NCI-H1417 treated with DMSO at 0.1 percent for 48 hours (cell line): ENCODE data around the gene ZFP36L1.
"Not testable (repeated sequence)": the region's sequence is repeated elsewhere in the genome, so short reads cannot be mapped to it uniquely, and the experiment has no call there.

Source experiments
- DNase-seq: peaks from one replicate; lab custom pipeline; 2025; lab: John Stamatoyannopoulos, UW

The ZFP36L1 gene

DNA sequence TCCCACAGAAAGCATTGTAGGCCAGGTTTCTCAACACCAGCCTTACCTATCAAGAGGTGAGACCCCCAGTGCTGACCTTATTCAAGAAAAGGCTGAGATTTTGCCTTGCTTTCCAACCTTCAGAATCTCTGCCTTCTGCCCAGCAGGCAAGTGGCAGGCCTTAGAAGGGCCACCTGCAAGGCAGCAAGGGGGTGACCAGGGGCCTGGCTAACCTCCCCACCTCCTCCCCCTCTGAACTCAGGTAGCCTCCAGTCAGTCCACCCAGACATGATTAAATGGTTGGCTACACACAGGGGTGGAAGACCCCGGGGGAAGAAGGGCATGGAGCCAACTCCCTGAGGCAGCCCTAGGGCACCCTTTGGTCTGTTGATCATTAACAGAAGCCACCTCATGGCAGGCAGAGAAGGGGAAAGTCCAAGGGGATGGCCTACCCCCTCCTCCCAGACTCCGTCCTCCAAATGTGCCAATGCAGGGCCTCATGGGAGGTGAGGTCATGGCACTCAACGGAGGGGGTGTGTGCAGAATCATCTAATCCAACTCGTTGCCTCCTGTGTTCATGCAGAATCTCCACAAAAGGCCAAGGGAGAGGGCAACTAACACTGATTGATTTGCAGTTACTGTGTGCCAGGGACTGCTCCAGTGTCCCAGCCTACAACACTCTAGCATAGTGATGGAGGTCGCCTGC lies 8.5 kb downstream of the ZFP36L1 start:
- no peak for DNase-seq

DNA sequence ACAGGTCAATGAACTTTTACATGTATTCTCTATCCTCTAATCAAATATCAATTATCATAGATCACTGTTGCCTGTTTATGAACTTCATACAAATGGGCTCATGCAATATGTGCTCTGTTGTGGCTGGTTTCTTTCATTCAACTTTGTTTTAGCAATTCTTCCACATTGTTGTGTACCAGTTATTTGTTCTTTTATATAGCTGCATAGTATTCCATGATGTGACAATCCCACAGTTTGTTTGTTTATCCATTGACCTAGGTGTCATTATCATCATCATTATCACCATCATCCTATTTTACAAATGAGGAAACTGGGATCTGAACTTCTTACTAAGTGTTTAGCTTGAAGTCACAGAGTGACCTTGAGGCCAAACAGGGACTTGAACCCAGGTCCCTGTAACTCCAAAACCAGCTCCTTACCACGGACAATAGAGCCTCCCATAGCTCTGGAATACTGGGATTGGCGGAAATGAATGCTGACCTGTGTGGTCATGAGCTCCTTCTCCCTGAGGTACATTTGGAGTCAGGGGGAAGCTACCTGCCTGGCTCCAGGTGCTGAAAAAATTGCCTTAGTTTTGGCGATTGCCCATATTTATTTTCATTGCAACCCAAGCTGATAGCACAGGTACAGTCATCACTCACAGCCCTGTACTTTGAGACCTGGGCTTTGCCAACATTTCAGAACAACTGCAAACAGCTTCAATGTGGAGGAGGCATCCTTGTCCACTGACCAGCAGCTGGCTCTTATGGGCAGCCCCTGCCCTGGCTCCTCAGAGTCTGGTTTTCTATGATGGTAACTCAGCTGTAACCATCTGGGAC lies 9.2 kb downstream of the ZFP36L1 start:
- no peak for DNase-seq

DNA sequence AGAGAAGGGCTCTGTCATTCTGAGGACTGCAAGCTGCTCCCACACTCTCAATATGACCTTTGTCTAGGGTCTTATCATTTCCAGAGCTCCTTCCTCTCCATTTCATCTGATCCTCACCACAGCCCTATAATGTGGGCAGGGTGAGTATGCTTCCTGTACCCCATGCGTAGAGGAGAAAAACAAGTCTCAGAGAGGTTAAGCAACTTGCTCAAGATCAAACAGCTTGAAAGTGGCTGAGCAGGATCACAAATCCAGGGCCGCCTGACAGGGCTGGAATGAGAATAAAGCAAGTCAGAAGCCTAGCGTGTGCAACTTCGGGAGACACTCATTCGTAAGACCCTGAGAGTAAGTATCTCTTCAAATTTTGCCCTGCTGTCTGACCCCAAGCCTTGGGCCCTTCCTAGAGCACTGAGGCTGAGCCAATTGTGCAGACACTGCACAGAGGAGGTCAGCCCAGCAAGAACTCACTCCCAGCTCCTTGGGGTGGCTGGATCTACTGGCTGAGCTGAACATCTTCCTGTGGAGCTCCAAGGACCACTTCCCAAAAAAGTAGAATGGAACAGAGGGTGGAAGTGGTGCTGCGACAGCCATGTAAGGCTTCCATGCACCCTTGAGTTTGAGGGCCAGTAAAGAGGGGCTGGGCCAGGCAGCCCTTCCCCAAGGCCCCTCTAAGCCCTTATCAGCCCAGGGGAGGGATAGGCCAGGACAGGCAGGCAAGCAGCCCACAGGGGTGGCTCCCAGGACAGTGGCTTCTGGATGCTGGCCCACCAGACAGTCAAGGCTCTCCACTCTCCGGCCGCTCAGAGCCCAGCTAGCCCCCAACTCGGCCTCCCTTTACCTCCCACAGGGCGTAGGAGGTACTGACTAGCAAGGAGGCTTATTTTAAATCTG lies 10.5 kb downstream of the ZFP36L1 start:
- DNase-seq, result no peak

DNA sequence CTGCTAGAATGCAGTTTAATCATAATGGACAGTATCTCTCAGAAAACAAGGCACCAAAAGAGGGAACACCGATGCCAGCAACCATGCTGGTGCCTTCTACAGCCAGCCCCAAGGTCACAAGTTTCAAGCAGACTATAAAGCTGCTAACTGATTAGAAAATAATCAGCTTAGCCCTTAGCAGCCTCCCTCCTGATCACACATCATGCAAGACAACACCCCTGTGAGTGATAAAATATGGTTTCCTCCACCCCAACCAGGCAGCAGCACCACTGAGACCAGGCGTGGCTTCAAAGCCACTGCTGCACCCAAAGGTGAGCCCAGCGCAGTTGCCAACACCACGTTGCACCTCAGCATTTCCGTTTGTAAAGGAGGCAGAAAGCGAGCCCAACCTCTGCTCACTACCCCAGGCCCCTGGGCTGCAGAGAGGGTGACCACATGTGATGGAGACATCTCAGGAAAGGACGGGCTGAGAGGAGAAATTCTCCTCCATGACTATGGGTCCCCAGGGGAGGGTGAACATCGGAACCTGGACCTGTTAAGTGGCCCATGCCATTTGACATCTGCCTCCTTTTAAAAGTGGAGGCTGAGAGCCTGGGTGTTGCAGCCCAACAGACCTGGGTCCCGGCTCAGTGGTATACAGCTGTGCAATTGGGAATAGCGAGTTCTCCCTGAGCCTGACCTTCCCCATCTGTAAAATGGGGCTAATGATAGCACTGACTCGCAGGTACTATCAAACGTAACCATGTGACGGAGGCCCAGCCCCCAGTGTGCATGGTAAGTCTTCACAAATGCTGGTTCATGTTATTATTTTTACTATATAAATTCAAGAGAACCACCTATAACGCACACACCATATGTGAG lies 11.5 kb downstream of the ZFP36L1 start:
- DNase-seq, result no peak

DNA sequence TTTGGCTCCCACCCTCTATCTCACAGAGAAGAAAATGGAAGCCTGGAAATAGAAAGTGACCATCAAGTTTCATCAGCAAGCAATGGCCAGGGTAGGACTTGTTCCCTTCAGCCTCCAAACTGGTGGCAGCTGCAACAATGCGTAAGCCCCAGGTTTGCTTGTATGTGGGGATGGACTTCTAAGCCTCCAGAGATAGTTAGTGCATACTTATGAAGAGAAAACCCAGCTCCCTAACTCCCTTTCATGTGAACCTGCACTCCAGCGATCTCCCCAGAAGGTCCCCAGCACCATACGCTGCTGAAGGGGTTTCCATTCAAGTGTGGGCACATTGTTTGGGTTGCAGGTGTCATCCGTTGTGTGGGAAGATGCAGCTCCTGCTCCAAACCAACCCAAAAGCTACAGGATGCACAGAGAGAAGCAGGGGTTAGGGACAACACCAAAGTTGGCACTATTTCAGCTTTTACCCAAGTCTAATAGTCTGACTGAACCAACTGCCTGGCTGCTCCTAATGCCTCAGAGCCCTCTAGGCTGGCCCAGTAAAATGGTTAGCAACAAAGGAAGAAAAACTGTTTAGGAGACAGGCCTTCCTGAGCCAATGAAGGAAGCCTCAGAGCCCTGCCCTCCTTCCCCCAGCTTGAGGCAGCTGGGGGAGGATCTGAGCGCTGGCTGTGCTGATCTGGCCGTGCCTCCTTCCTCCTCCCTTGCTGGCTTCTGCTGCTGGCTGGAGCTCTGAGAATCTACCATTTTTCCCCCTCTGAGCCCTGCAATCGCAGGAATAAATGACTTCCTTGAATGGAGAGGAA lies 12.3 kb downstream of the ZFP36L1 start:
- DNase-seq, result no peak

DNA sequence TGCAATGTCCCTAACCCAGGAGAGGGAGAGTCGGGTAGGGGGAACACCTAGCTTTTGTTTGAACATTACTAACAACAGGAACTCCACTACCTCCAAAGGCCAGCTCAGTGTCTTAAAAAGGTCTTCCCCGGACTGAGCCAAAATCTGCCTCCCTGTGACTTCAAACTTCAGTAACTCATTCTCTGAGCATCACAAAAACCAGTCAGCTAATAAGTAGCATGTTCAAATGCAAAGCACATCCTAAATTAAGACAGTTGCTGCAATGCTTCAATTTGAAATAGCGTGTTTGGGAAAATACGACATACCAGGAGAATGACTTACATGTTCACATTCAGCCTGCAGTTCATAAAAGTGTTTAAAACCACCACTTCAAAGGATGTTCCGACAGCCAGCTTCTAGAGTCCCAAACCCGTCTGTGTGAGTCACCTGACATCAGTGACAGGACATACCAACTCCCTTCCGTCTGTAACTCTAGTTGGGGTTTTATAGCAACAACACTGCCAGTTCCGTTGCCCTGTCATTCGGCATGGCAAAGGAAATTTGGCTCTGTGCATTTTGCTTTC lies 13.0 kb downstream of the ZFP36L1 start:
- no peak for DNase-seq

DNA sequence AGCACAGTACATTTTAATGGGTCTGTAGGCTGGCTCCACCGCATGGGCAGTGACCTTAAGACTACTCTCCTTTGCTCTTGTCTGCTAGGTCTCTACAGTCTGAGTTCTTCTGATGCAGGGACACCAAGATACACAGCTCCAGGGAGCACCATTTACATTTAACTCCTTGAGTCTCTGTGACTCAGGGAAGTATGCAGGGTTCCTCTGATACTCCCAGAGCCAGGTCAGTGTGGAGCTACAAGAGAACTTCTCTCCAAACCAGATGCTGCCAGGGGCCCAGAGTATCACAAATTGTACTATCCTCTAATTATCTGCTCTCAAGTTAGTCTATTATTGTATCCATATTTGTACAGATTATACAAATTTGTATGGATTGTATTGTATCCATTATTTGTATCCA lies 15.2 kb downstream of the ZFP36L1 start:
- no peak for DNase-seq

DNA sequence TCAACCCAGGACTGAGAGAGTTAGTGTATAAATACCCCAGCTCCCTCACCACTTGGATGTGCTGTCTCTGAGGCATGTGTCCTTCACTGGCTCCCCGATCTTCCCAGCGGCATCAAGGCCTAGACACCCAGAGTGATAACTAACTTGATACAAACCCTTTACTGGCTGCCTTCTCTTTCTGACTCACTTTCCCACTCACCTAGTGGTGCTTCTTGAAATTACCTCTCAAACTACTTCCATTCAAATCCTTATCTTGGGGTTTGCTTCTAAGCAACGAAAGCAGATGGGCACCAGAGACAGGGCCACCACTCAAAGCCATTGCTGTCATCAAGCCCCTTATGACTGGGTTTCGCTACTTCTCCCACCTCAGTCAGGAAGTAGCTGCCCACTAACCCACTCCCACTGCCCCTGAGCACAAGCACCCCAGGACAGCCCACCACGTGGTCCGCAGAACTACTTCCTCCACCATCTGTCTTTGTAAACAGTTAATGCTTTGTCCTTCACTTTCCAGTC lies 17.2 kb downstream of the ZFP36L1 start:
- no peak for DNase-seq

DNA sequence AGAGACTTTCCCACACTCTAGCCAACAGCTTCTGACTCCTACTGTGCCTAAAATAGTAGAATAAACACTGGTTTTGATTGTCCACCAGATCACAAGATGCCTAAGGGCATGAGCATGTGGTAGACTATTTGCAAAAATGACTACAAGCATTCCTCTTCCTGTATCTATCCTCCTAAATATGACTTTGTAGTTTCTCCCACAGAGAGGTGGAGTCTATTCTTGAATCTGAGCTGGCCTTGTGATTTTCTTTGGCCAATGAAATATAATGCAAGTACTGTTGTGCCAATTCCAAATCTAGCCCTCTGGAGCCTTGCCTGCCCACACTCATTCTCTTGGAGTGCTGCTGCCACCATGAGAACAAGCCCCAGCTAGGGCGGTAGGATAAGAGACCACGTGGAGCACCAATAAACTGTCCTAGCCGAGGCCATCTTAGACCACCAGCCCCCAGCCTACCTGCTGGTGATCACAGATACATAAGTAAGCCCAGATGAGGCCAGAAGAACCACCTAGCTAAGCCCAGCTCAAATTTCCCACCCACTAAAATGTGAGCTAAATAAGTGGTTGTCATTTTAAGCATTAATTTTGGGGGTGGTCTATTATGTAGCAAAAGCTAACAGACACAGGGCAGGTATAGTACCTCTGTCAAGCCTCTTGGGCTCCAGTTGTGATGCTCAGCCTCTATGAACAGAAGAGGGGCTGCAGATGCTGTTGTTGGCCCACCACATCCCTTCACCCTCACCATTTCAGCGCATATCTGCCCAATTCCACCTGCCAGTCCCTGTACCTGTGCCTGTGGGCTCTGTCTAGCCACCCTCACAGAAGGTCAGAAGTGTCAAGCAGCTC lies 17.9 kb downstream of the ZFP36L1 start:
- DNase-seq, result no peak

DNA sequence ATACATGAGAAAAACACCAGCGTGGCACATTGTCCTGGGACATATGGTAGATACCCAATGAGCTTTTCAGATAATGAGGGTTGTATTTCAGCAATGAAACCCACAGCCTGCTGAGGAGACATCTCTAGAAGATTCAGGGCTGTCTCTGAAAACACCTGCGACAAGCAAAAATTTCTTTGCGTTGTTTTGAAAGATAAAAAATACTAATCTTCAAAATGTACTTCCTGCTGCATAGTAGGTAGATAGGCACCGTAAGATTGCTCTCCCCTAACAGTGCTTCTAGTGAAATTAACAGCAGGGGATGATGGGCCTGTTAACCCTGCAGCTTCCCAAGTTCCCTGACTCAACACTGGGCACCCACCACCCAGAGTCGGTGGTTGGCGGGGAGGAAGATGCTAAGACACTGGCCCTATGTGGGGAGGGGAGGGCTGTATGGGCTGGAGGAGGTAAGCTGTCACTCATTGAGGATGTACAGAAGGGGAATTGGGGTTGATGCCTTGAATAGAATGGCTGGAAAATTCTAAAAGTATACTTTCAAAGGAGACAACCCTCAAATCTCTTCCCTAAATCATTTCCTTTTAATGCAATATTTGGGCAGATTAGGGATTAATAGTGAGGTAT lies 20.0 kb downstream of the ZFP36L1 start:
- DNase-seq, result no peak

DNA sequence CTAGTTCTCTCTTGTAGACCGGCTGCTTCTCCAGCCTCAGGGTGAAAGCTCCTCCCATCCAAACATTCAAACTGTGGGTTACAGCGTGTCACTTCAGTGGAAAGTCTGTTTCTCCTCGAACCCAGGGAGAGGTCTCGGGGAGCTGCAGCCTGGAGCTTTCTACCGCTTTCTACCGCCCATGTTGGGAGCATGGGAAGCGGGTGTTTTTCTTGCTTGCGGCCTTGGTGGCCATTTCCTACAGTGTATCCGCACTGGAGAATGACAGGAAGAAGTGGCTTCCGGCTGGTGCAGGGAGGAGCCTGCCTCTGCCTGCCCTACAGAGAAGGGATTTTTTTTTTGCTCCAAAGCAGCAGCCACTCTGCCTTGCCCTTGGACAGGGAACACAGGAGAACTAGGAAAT lies 21.2 kb downstream of the ZFP36L1 start:
- no peak for DNase-seq

DNA sequence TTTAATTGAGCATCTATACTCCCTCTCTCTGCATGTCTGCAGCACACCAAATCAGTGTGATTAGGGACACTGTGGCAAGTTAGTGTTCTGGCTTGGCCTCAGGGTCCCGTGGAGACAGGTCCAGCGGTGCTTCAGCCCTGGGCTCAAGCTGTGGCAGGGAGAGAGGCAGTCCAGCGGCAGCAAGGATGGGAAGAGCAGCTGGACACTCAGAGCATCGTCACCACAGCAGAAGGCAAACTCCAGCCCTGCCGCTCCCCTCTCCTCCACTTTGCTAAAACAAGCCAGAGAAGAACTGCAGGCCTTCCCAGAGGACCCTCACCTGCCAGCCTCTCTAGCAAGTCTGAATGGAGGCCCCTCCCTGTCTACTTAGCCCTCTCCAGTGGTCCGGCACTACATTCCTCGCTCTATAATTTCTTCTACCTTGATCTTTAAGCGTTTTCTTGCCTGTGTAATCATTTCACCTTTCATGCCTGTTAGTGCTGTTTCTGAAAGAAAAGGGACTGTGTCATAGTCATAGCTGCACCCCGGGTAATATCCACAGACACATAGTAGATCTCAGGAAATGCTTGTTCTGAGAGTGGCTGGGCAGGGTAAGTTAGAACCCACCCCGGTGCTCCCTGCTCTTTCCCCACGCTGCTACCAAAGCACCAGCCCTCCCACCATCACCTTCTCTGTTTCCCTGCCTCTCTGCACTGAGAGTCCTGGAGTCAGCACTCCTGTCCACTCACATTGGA lies 22.1 kb downstream of the ZFP36L1 start:
- no peak for DNase-seq

DNA sequence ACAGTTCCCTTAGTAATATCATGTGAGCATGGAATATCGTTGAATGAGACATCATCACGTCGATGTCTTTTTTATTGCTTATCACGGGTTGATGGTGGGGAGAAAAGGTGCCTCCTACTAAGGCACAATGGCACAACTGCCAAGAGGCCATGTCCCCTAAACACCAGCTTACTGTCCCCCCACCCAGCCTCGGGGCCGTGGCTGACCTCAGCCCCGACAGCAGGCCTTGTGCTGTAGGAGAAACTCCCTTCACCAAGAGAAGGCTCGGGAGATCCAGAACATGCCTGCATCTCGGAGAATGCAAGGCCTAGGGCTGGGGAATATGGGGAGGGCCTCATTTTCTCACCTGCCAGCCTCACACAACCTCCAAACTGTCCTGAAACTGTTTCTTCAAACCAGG lies 22.8 kb downstream of the ZFP36L1 start:
- no peak for DNase-seq

DNA sequence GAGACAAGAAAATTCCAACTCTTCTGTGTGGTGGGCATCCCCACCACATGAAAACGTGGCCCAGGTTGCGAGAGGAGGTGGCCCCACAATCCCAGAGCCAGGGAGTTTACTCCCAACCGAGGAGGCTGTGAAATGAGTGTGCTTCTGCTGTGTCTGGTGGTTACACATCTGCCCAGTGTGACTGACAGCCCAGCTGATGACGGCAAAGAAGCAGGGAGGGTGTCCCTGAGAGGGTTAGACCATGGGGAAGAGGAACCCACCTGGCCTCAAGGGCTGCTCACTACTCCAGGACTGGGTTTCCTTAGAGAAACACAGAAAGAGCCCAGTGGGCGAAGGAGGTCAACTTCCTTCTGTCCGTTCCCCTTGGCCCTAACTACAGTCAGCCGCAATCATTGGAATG lies 24.6 kb downstream of the ZFP36L1 start:
- no peak for DNase-seq

DNA sequence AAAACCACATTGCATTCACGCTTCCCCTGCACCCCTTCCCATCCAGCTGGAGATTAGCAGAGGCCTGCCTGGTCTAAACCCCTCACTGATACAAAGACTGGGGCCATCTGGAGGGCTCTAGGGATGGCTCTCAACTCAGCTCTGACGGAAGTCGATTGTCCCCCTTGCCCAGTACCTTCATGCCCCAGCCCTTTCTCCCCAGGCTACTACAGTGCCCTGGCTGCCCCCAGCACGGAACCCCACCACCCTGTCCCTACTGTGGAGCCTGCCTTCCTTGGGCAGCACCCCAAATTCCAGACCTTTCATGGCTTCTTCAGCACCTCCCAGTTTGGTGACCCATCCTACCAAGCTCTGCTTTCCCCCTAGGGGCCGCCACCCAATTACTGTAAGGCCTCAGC lies 25.6 kb downstream of the ZFP36L1 start:
- DNase-seq, result no peak

DNA sequence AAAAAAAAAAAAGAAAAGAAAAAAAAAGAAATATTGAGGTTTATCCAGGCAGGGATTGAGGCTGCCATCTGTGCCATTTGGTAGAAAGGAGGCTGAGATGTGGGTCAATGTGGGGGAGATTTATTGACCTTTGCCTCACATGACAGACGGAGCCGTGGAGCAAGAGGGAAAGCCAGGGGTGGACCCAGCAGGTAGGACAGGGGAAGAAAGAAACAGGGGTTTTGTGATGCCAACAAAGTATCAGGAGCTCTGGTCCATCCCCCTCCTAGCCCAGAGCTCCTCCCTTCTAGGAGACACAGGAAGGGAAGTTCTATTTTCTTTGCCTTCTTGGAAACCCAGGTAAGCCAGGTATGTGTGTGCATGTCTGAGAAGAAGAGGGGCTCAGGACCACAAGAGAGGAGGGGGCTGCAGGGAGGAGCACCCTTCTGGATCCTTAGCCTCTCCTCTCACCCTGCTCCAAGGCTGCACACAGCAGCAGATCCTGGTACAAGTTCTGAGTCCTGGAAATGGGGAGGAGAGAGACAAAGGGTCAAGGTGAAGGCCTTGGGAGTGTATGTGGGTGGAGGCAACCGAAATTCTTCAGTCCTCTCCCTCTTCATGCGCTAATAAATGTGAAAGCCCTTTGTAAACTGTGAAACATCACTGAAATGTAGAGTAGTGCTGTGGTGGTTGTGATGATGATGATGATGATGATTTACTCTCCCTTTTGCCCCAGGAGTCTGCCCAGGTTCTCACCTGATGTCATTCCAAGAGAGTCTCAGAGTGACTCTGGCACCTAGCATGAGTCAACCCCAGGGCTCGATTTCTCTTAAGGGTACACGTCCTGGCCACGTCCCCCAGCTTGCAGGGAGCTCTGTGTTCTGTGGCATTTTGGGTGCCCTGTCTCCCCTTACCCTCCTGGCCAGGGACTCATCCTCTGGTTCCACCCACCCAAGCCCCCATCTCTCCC lies 26.3 kb downstream of the ZFP36L1 start:
- no peak for DNase-seq

DNA sequence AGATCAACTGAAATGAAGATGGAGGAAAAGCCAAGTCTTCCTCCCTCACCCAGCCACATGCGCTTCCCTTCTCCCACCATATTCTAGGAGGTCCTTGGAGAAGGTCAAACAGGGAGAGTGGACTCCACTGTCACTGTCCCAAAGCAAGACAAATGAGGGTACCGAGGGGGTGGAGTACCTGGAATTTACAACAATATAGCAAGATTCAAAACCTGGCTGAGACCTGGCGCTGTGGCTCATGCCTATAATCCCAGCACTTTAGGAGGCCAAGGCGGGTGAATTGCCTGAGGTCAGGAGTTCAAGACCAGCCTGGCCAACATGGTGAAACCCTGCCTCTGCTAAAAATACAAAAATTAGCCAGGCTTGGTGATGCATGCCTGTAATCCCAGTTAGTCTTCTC lies 29.0 kb downstream of the ZFP36L1 start:
- DNase-seq, result not testable (repeated sequence)
